H9 (cell line): ENCODE measurements around the gene CMTM4. TPM values are rescaled to one million over a fixed set of nuclear protein-coding genes. Genes with fewer than 3 reads are reported as not detected.
A peak's percentile ranks its signal among the peaks of the same experiment; 100 is the strongest.

Experiments used
- DNase-seq: peaks from one replicate; pipeline ENCODE4 v3.0.0-alpha.2; 2017
- H2AFZ ChIP-seq: one replicate; pipeline ENCODE4 v1.6.1; 2013; ENCODE audit warnings: mild to moderate bottlenecking, low read length, control low read depth, moderate library complexity
- H2AK5ac ChIP-seq: 2 replicates; pipeline ENCODE4 v1.6.1; 2013; ENCODE audit warnings: low read length, control low read depth, mixed read lengths; ENCODE audit not compliant: insufficient read length
- H2BK120ac ChIP-seq: one replicate; pipeline ENCODE4 v1.6.1; 2013; ENCODE audit warnings: low read depth, mild to moderate bottlenecking, low read length, control low read depth, inconsistent platforms; ENCODE audit not compliant: poor library complexity, severe bottlenecking
- H2BK12ac ChIP-seq: 2 replicates; pipeline ENCODE4 v1.6.1; 2013; ENCODE audit warnings: low read length, control low read depth, mixed read lengths, low read depth; ENCODE audit not compliant: insufficient read length
- H2BK15ac ChIP-seq: 2 replicates; pipeline ENCODE4 v1.6.1; 2013; ENCODE audit warnings: low read depth, low read length, control low read depth
- H2BK20ac ChIP-seq: one replicate; pipeline ENCODE4 v1.6.1; 2013; ENCODE audit warnings: low read depth, mild to moderate bottlenecking, low read length, control low read depth, inconsistent platforms; ENCODE audit not compliant: poor library complexity, severe bottlenecking
- H2BK5ac ChIP-seq: 2 replicates; pipeline ENCODE4 v1.6.1; 2013; ENCODE audit warnings: low read length, control low read depth, mixed read lengths; ENCODE audit not compliant: insufficient read length
- H3K14ac ChIP-seq: 2 replicates; pipeline ENCODE4 v1.6.1; 2013; ENCODE audit warnings: low read length, control low read depth; ENCODE audit not compliant: insufficient read depth
- H3K18ac ChIP-seq: 2 replicates; pipeline ENCODE4 v1.6.1; 2013; ENCODE audit warnings: low read depth, mild to moderate bottlenecking, mixed read lengths, low read length, control low read depth; ENCODE audit not compliant: insufficient read length
- H3K23ac ChIP-seq: 2 replicates; pipeline ENCODE4 v1.6.1; 2013; ENCODE audit warnings: low read length, control low read depth, mixed read lengths, low read depth; ENCODE audit not compliant: insufficient read length
- H3K23me2 ChIP-seq: 2 replicates; pipeline ENCODE4 v1.6.1; 2013; ENCODE audit warnings: low read depth, mild to moderate bottlenecking, mixed read lengths, low read length, control low read depth; ENCODE audit not compliant: insufficient read length, poor library complexity, severe bottlenecking
- H3K27ac ChIP-seq: 2 replicates; pipeline ENCODE4 v1.5.1; 2013; ENCODE audit warnings: low read length, control low read depth, mixed read lengths, low read depth; ENCODE audit not compliant: insufficient read length
- H3K27me3 ChIP-seq: 2 replicates; pipeline ENCODE4 v1.6.1; 2013; ENCODE audit warnings: low read length, control low read depth, inconsistent platforms; ENCODE audit not compliant: insufficient read depth
- H3K4ac ChIP-seq: 2 replicates; pipeline ENCODE4 v1.6.1; 2013; ENCODE audit warnings: low read depth, mild to moderate bottlenecking, control low read depth, inconsistent platforms, low read length, moderate library complexity
- H3K4me1 ChIP-seq: 2 replicates; pipeline ENCODE4 v1.6.1; 2013; ENCODE audit warnings: low read length, control low read depth, inconsistent platforms; ENCODE audit not compliant: insufficient read depth
- H3K4me2 ChIP-seq: 2 replicates; pipeline ENCODE4 v1.6.1; 2013; ENCODE audit warnings: low read length, control low read depth, mixed read lengths; ENCODE audit not compliant: insufficient read length, insufficient read depth
- H3K56ac ChIP-seq: 2 replicates; pipeline ENCODE4 v1.6.1; 2013; ENCODE audit warnings: low read depth, mild to moderate bottlenecking, mixed read lengths, low read length, control low read depth; ENCODE audit not compliant: insufficient read length
- H3K79me1 ChIP-seq: 2 replicates; pipeline ENCODE4 v1.6.1; 2013; ENCODE audit warnings: low read depth, mild to moderate bottlenecking, moderate library complexity, low read length, control low read depth, inconsistent platforms; ENCODE audit not compliant: insufficient read depth, poor library complexity, severe bottlenecking
- H3K79me2 ChIP-seq: 2 replicates; pipeline ENCODE4 v1.6.1; 2013; ENCODE audit warnings: low read length, control low read depth, inconsistent platforms; ENCODE audit not compliant: insufficient read depth
- H3K9ac ChIP-seq: 2 replicates; pipeline ENCODE4 v1.6.1; 2013; ENCODE audit warnings: low read length, control low read depth, mixed read lengths; ENCODE audit not compliant: insufficient read length; ENCODE audit errors: extremely low read depth
- H3K9me3 ChIP-seq: one replicate; pipeline ENCODE4 v1.6.1; 2013; ENCODE audit warnings: low read depth, low read length, inconsistent platforms; ENCODE audit not compliant: control insufficient read depth
- H3T11ph ChIP-seq: one replicate; pipeline ENCODE4 v1.6.1; 2013; ENCODE audit warnings: mild to moderate bottlenecking, low read length, control low read depth, inconsistent platforms
- H4K20me1 ChIP-seq: one replicate; pipeline ENCODE4 v1.6.1; 2013; ENCODE audit not compliant: control insufficient read depth, insufficient read length, insufficient read depth
- H4K5ac ChIP-seq: 2 replicates; pipeline ENCODE4 v1.6.1; 2013; ENCODE audit warnings: low read depth, mild to moderate bottlenecking, mixed read lengths, low read length, control low read depth; ENCODE audit not compliant: insufficient read length
- H4K8ac ChIP-seq: replicated peaks from 2 replicates; pipeline ENCODE4 v1.6.1; 2013; ENCODE audit warnings: low read length, control low read depth, mixed read lengths, low read depth; ENCODE audit not compliant: insufficient read length
- H4K91ac ChIP-seq: 2 replicates; pipeline ENCODE4 v1.6.1; 2013; ENCODE audit warnings: low read depth, mild to moderate bottlenecking, moderate library complexity, mixed read lengths, low read length, control low read depth; ENCODE audit not compliant: insufficient read length
- H3K27ac Mint-ChIP-seq, 3 experiments: 2 replicates in 2 of 3; 3 replicates in 1 of 3; pipeline ENCODE4 v1.8.0; 2020 to 2021; ENCODE audit warnings: mixed read lengths in 3 of 3, mild to moderate bottlenecking in 1 of 3, moderate library complexity in 1 of 3
- H3K27me3 Mint-ChIP-seq: 2 replicates; pipeline ENCODE4 v1.8.0; 2021; ENCODE audit warnings: low read depth, mild to moderate bottlenecking, moderate library complexity, mixed read lengths
- H3K36me3 Mint-ChIP-seq, 3 experiments: 2 replicates in 2 of 3; 3 replicates in 1 of 3; pipeline ENCODE4 v1.8.0; 2020 to 2021; ENCODE audit warnings: low read depth in 3 of 3, mixed read lengths in 3 of 3; ENCODE audit not compliant: insufficient read depth in 1 of 3
- H3K4me1 Mint-ChIP-seq, 2 experiments: 2 replicates each; pipeline ENCODE4 v1.8.0; 2020; ENCODE audit warnings: mixed read lengths in 2 of 2
- H3K4me3 Mint-ChIP-seq, 2 experiments: 2 replicates in 1 of 2; 3 replicates in 1 of 2; pipeline ENCODE4 v1.8.0; 2020 to 2021; ENCODE audit warnings: mild to moderate bottlenecking in 2 of 2, mixed read lengths in 2 of 2, moderate library complexity in 1 of 2
- H3K9me3 Mint-ChIP-seq, 2 experiments: 2 replicates in 1 of 2; 3 replicates in 1 of 2; pipeline ENCODE4 v1.8.0; 2020; ENCODE audit warnings: mild to moderate bottlenecking in 2 of 2, mixed read lengths in 2 of 2, moderate library complexity in 1 of 2
- WGBS: extraction: QIAGEN DNeasy Blood & Tissue Kit; methylation state at CpG from one replicate; pipeline ENCODE4 v1.1.7; 2013; ENCODE audit warnings: missing lambda C conversion rate, low lambda C conversion rate, mixed read lengths; ENCODE audit not compliant: insufficient read length; ENCODE audit errors: extremely low coverage; 5-methylcytosine and 5-hydroxymethylcytosine counted together
- total RNA-seq: library from RNA; stranded (reverse); gene quantifications from 2 replicates; pipeline ENCODE4 v1.2.1, GENCODE V29; 2021
- TF ChIP-seq, protein P1 (sequence below): fragments of 200-600 bp; sonication (generic); conservative IDR thresholded peaks from 3 replicates; pipeline ENCODE4 v1.8.0; 2021; ENCODE audit warnings: antibody characterized with exemption, mild to moderate bottlenecking

The CMTM4 gene
- total RNA-seq, 1 experiment from 2014 or later = 40.5 TPM

DNA sequence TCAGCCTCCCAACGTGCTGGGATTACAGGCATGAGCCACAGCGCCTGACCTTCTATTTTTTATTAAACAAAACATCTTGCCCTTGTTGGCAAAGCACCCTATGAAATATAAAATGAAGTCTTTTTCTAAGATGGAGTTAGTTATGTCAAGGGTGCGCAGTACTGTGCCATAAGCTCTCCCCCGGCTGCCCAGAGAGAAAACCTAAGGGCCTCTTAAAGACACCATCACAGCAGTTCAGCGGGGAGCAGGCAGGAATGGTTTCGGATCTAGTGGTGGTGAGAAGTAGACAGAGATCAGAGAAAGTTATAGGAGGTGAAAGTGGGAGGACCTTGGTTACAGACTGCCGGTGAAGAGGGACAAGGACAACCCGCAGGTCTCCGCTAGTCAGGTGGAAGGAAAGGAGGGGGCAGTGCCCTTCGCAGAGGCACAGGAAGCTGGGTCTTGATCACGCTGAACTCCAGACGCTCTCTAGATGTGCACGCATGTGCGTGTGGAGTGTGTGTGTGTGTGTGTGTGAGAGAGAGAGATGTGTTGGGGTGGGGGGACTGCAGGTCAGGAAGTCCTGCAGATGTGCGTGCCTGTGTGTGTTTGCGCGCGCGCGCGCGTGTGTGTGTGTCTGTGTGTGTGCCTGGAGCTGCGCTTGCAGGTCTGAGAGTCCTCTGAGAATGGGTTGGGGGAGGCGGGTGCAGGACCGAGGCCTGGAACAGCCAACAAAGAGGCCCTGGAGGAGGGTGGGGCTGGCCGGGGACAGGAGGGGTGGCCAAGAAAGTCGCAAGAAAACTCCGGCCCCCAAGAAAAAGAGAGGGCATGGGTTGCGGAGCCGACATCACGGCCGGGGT lies 92.8 kb downstream of the CMTM4 start:
- no peak overlapping the region for H2BK5ac ChIP-seq
- no peak overlapping the region for H3K56ac ChIP-seq
- no peak overlapping the region for H3K27ac ChIP-seq
- H3K18ac ChIP-seq = peak overlapping the region; percentile 86
- H2AK5ac ChIP-seq = no peak overlapping the region
- no peak overlapping the region for H3T11ph ChIP-seq
- H3K23me2 ChIP-seq = peaks cover 11% of the 10 kb centered on the region
- H2BK20ac ChIP-seq = no peak overlapping the region
- H4K8ac ChIP-seq = no peak overlapping the region
- H4K20me1 ChIP-seq = no peaks in the 10 kb centered on the region
- Mint-ChIP-seq H3K9me3 (no peaks in the 10 kb centered on the region), H3K27me3 (peaks cover 9% of the 10 kb centered on the region), H3K4me1 (peaks cover 19 to 27% of the 10 kb centered on the region in 2 experiments), H3K36me3 (peaks cover 0 to 2% (median 0%) of the 10 kb centered on the region in 3 experiments; a peak in 3 of 7 replicates), H3K27ac (peak overlapping the region; percentile 83 to 98 (median 97)), H3K4me3 (peak overlapping the region; percentile 79 to 91)
- no peak overlapping the region for H4K5ac ChIP-seq
- peak overlapping the region; percentile 55 for H3K9ac ChIP-seq
- H3K27me3 ChIP-seq = no peaks in the 10 kb centered on the region
- DNase-seq = peak; percentile 80
- peak overlapping the region; percentile 82 for H3K4me2 ChIP-seq
- H2BK15ac ChIP-seq = no peak overlapping the region
- H3K4me1 ChIP-seq = no peaks in the 10 kb centered on the region
- no peaks in the 10 kb centered on the region for H3K79me1 ChIP-seq
- TF ChIP-seq, protein P1, sequence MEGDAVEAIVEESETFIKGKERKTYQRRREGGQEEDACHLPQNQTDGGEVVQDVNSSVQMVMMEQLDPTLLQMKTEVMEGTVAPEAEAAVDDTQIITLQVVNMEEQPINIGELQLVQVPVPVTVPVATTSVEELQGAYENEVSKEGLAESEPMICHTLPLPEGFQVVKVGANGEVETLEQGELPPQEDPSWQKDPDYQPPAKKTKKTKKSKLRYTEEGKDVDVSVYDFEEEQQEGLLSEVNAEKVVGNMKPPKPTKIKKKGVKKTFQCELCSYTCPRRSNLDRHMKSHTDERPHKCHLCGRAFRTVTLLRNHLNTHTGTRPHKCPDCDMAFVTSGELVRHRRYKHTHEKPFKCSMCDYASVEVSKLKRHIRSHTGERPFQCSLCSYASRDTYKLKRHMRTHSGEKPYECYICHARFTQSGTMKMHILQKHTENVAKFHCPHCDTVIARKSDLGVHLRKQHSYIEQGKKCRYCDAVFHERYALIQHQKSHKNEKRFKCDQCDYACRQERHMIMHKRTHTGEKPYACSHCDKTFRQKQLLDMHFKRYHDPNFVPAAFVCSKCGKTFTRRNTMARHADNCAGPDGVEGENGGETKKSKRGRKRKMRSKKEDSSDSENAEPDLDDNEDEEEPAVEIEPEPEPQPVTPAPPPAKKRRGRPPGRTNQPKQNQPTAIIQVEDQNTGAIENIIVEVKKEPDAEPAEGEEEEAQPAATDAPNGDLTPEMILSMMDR = no peak
- H3K79me2 ChIP-seq = no peaks in the 10 kb centered on the region
- H2BK120ac ChIP-seq = no peak overlapping the region
- H3K9me3 ChIP-seq = no peaks in the 10 kb centered on the region
- H3K14ac ChIP-seq = peak overlapping the region; percentile 86
- WGBS = no CpG with 5 or more reads among the region's 32 CpGs
- H4K91ac ChIP-seq = no peak overlapping the region
- H3K23ac ChIP-seq = no peak overlapping the region
- H2AFZ ChIP-seq = no peak overlapping the region
- no peak overlapping the region for H3K4ac ChIP-seq
- no peak overlapping the region for H2BK12ac ChIP-seq
